Prostate gland (tissue), 2 donors: Measurements from ENCODE around the gene CTNNA2.

ENCODE experiments used
- POLR2A ChIP-seq: fragments of 450-650 bp; IDR thresholded peaks from one replicate; pipeline ENCODE4 v1.6.1; 2016; ENCODE audit warnings: antibody characterized with exemption, mild to moderate bottlenecking
- TF ChIP-seq, protein P1 (sequence below), 4 experiments: fragments of 200-600 bp in 2 of 4; fragments of 450-650 bp in 2 of 4; sonication (generic) in 2 of 4; IDR thresholded peaks; 1 replicate in 3 of 4; 2 replicates in 1 of 4; pipeline ENCODE4 v1.5.1; 2016 to 2019; ENCODE audit warnings: antibody characterized with exemption in 4 of 4, mild to moderate bottlenecking in 2 of 4, moderate library complexity in 2 of 4

DNA sequence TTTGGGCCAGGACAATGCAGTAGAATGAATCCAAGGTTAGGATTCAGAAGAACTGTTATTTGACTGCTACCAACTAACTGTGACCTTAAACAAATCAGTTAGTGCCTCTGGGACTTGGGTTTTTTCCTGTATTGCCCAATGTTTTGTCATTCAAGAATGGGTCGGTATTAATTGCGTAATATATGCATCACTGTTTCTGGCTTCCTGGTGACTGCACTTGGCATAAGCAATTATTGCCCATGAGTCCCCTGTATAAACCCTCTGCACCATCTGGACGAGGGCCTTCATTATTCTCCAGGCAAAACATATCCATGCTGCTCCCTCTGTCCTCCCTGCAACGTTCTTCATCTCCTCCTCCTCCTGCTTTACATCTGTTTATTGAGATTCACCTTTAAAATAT, 1047.5 kb downstream of the CTNNA2 start:
- TF ChIP-seq POLR2A: no peak
- TF ChIP-seq, protein P1, sequence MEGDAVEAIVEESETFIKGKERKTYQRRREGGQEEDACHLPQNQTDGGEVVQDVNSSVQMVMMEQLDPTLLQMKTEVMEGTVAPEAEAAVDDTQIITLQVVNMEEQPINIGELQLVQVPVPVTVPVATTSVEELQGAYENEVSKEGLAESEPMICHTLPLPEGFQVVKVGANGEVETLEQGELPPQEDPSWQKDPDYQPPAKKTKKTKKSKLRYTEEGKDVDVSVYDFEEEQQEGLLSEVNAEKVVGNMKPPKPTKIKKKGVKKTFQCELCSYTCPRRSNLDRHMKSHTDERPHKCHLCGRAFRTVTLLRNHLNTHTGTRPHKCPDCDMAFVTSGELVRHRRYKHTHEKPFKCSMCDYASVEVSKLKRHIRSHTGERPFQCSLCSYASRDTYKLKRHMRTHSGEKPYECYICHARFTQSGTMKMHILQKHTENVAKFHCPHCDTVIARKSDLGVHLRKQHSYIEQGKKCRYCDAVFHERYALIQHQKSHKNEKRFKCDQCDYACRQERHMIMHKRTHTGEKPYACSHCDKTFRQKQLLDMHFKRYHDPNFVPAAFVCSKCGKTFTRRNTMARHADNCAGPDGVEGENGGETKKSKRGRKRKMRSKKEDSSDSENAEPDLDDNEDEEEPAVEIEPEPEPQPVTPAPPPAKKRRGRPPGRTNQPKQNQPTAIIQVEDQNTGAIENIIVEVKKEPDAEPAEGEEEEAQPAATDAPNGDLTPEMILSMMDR (IDR thresholded peaks at IDR 0.05): no peak
